GM23248 (cell line): ENCODE results near the gene RBPJ. TPM values are rescaled to one million over a fixed set of nuclear protein-coding genes. Genes with fewer than 3 reads are reported as not detected.
A peak's percentile ranks its signal among the peaks of the same experiment; 100 is the strongest.

Experiments used
- DNase-seq: peaks from one replicate; pipeline ENCODE4 v3.0.0-alpha.2; 2015
- H2AFZ ChIP-seq: fragments of 200-600 bp; sonication (generic); 2 replicates; pipeline ENCODE4 v1.6.1; 2016; ENCODE audit warnings: antibody characterized with exemption
- H3F3A ChIP-seq: fragments of 200-600 bp; sonication (generic); 2 replicates; pipeline ENCODE4 v1.6.1; 2016; ENCODE audit warnings: mild to moderate bottlenecking, antibody characterized with exemption, mixed run types; ENCODE audit not compliant: insufficient read depth
- H3K27ac ChIP-seq: fragments of 200-600 bp; sonication (generic); 2 replicates; pipeline ENCODE4 v1.5.1; 2016; ENCODE audit warnings: mild to moderate bottlenecking
- H3K27me3 ChIP-seq: fragments of 200-600 bp; sonication (generic); replicated peaks from 2 replicates; pipeline ENCODE4 v1.6.1; 2016; ENCODE audit warnings: mild to moderate bottlenecking; ENCODE audit not compliant: insufficient read depth
- H3K36me3 ChIP-seq: fragments of 200-600 bp; sonication (generic); 2 replicates; pipeline ENCODE4 v1.6.1; 2016; ENCODE audit warnings: low read depth, mild to moderate bottlenecking
- H3K4me1 ChIP-seq: fragments of 200-600 bp; sonication (generic); 2 replicates; pipeline ENCODE4 v1.6.1; 2016; ENCODE audit warnings: mild to moderate bottlenecking; ENCODE audit not compliant: insufficient read depth
- H3K4me2 ChIP-seq: fragments of 200-600 bp; sonication (generic); one replicate; pipeline ENCODE4 v1.6.1; 2016; ENCODE audit warnings: mild to moderate bottlenecking; ENCODE audit not compliant: unreplicated experiment
- H3K4me3 ChIP-seq: fragments of 200-600 bp; sonication (generic); 2 replicates; pipeline ENCODE4 v1.5.1; 2016; ENCODE audit warnings: mild to moderate bottlenecking
- H3K79me2 ChIP-seq: fragments of 200-600 bp; sonication (generic); 2 replicates; pipeline ENCODE4 v1.6.1; 2016; ENCODE audit warnings: mild to moderate bottlenecking; ENCODE audit not compliant: insufficient read depth
- H3K9ac ChIP-seq: fragments of 200-600 bp; sonication (generic); 2 replicates; pipeline ENCODE4 v1.6.1; 2016; ENCODE audit warnings: mild to moderate bottlenecking
- H3K9me2 ChIP-seq: fragments of 200-600 bp; sonication (generic); 2 replicates; pipeline ENCODE4 v1.6.1; 2016; ENCODE audit warnings: mixed run types, mild to moderate bottlenecking, moderate library complexity; ENCODE audit not compliant: insufficient read depth
- H3K9me3 ChIP-seq: fragments of 200-600 bp; sonication (generic); one replicate; pipeline ENCODE4 v1.6.1; 2017; ENCODE audit warnings: low read depth
- H4K20me1 ChIP-seq: fragments of 200-600 bp; sonication (generic); 2 replicates; pipeline ENCODE4 v1.6.0; 2016; ENCODE audit not compliant: insufficient read depth
- EZH2 ChIP-seq: fragments of 200-600 bp; sonication (generic); IDR thresholded peaks from 2 replicates; pipeline ENCODE4 v1.6.1; 2018; ENCODE audit warnings: antibody characterized with exemption, mild to moderate bottlenecking; ENCODE audit not compliant: insufficient read depth, poor library complexity, severe bottlenecking
- EZH2phosphoT487 ChIP-seq: fragments of 200-600 bp; sonication (generic); IDR thresholded peaks from 2 replicates; pipeline ENCODE4 v1.6.1; 2018; ENCODE audit warnings: antibody characterized with exemption, moderate library complexity, mild to moderate bottlenecking, low read depth; ENCODE audit not compliant: insufficient read depth
- WGBS, 2 experiments: methylation state at CpG; one replicate each; pipeline ENCODE4 v1.1.6; 2015 to 2017; ENCODE audit warnings: low lambda C conversion rate in 2 of 2, low coverage in 1 of 2; ENCODE audit errors: missing lambda C conversion rate in 2 of 2; 5-methylcytosine and 5-hydroxymethylcytosine counted together
- in situ Hi-C: fragments of 300-500 bp; cut with MboI; formaldehyde crosslinking; loops from 2 replicates; pipeline ENCODE4 v1.15.0; 2020
- polyA plus RNA-seq: library from polyadenylated mRNA; unstranded; fragments of >200 nt; fragmentation: Nextera tagmentation; extraction: Ambion mirVana; gene quantifications from 2 replicates; pipeline ENCODE4 v1.2.1, GENCODE V29; 2016
- total RNA-seq: library from RNA; depleted of rRNA; stranded (reverse); fragments of >200 nt; shearing (Covaris generic); gene quantifications from 2 replicates; pipeline ENCODE4 v1.2.3, GENCODE V29; 2014

Gene RBPJ
- total and polyA plus RNA-seq, 2 experiments from 2014 or later = 70.7 to 85.4 TPM

GRCh38 chr4:26337612-26338011, 16.8 kb downstream of the RBPJ start:
- Histone ChIP-seq H4K20me1 (peaks cover 28% of the 10 kb centered on the region; the same call in 1 of the 2 replicates), H2AFZ (no peak overlapping the region), H3K27ac (no peak overlapping the region), H3F3A (peaks cover 11% of the 10 kb centered on the region), H3K9me3 (no peaks in the 10 kb centered on the region), H3K4me1 (peaks cover 24% of the 10 kb centered on the region), H3K36me3 (no peaks in the 10 kb centered on the region), H3K4me3 (no peak overlapping the region), H3K9ac (no peak overlapping the region), H3K27me3 (no peaks in the 10 kb centered on the region), H3K9me2 (no peaks in the 10 kb centered on the region), H3K4me2 (no peak overlapping the region), H3K79me2 (peaks cover 95% of the 10 kb centered on the region)
- no peak for DNase-seq
- 49 to 51% methylated on average over 2 of the region's 2 CpGs for WGBS, 2 experiments
- TF ChIP-seq EZH2 (no peak), EZH2phosphoT487 (no peak)
- in situ Hi-C loops = loop anchor here (10.0 kb wide), 1 partner anchor 67 kb away; no protein-coding TSS in a partner anchor

- WGBS, 2 experiments = 0 to 2% methylated on average over 3 of the region's 3 CpGs
- Histone ChIP-seq H3K4me2 (peak overlapping the region; percentile 76), H3F3A (peaks cover 37% of the 10 kb centered on the region), H3K4me3 (peak overlapping the region; percentile 41), H3K79me2 (peaks cover 89% of the 10 kb centered on the region), H3K4me1 (peaks cover 46% of the 10 kb centered on the region), H3K36me3 (no peaks in the 10 kb centered on the region), H3K27ac (peak overlapping the region; percentile 78), H3K9me2 (no peaks in the 10 kb centered on the region), H4K20me1 (peaks cover 36% of the 10 kb centered on the region; the same call in 1 of the 2 replicates), H3K9ac (peak overlapping the region; percentile 61), H2AFZ (no peak overlapping the region), H3K9me3 (no peaks in the 10 kb centered on the region), H3K27me3 (no peaks in the 10 kb centered on the region)
- DNase-seq = peak; percentile 91
- in situ Hi-C loops = no loop called here
- TF ChIP-seq EZH2 (no peak), EZH2phosphoT487 (no peak)
Observed at GRCh38 chr4:26342328-26343037, 21.7 kb downstream of the RBPJ start.

- Histone ChIP-seq H3K9ac (peak overlapping the region; percentile 61), H3K36me3 (no peaks in the 10 kb centered on the region), H3K9me2 (no peaks in the 10 kb centered on the region), H3K79me2 (peaks cover 89% of the 10 kb centered on the region), H3K4me3 (peak overlapping the region; percentile 41), H3K4me2 (peak overlapping the region; percentile 76), H2AFZ (no peak overlapping the region), H3F3A (peaks cover 37% of the 10 kb centered on the region), H4K20me1 (peaks cover 41% of the 10 kb centered on the region; the same call in 1 of the 2 replicates), H3K27me3 (no peaks in the 10 kb centered on the region), H3K9me3 (no peaks in the 10 kb centered on the region), H3K27ac (peak overlapping the region; percentile 78), H3K4me1 (peaks cover 46% of the 10 kb centered on the region)
- peak; percentile 62 for DNase-seq
- in situ Hi-C loops = no loop called here
- WGBS, 2 experiments = 18 to 19% methylated on average over 3 of the region's 3 CpGs
- 0 out of 2 replicates have a peak, but pooled peaks have one; percentile 54 for TF ChIP-seq EZH2phosphoT487
- TF ChIP-seq EZH2 = no peak
Observed at GRCh38 chr4:26343038-26343398, 22.2 kb downstream of the RBPJ start.

- Histone ChIP-seq H3F3A (peaks cover 37% of the 10 kb centered on the region), H3K27ac (no peak overlapping the region), H3K27me3 (no peaks in the 10 kb centered on the region), H3K4me2 (no peak overlapping the region), H2AFZ (no peak overlapping the region), H3K79me2 (peaks cover 89% of the 10 kb centered on the region), H3K36me3 (no peaks in the 10 kb centered on the region), H3K9me2 (no peaks in the 10 kb centered on the region), H4K20me1 (peaks cover 49% of the 10 kb centered on the region; the same call in 1 of the 2 replicates), H3K4me3 (no peak overlapping the region), H3K9ac (no peak overlapping the region), H3K4me1 (peaks cover 46% of the 10 kb centered on the region), H3K9me3 (no peaks in the 10 kb centered on the region)
- no peak for DNase-seq
- TF ChIP-seq EZH2 = no peak
- WGBS, 2 experiments = 75 to 82% methylated on average over 4 of the region's 4 CpGs
- in situ Hi-C loops = no loop called here
Observed at GRCh38 chr4:26344901-26345564, 24.2 kb downstream of the RBPJ start.
